Activated naive CD4-positive, alpha-beta T cell treated with anti-CD3 and anti-CD28 coated beads, Interleukin-2, amount 10 ng/mL, durations not matched to agents 7 days and 5 days (primary cell): ENCODE results near the gene STAP2.
"Not testable (repeated sequence)": the region's sequence is repeated elsewhere in the genome, so short reads cannot be mapped to it uniquely, and the experiment has no call there.

Experiments
- CTCF ChIA-PET: fragments of 350-600 bp; sonication (Branson Sonifier 250); formaldehyde crosslinking; loops from one replicate; lab custom pipeline; 2021; ENCODE audit warnings: antibody characterized with exemption; lab: Charles Lee
- DNase-seq: peaks from one replicate; pipeline ENCODE4 v3.0.0-alpha.2; 2020
- H3K27ac Mint-ChIP-seq: one replicate; pipeline ENCODE4 v1.8.0; 2021; ENCODE audit warnings: mild to moderate bottlenecking, moderate library complexity, mixed read lengths
- H3K27me3 Mint-ChIP-seq: one replicate; pipeline ENCODE4 v1.8.0; 2021; ENCODE audit warnings: mild to moderate bottlenecking, mixed read lengths
- H3K36me3 Mint-ChIP-seq: one replicate; pipeline ENCODE4 v1.8.0; 2021; ENCODE audit warnings: mixed read lengths
- H3K4me1 Mint-ChIP-seq: one replicate; pipeline ENCODE4 v1.8.0; 2021; ENCODE audit warnings: mixed read lengths
- H3K4me3 Mint-ChIP-seq: one replicate; pipeline ENCODE4 v1.8.0; 2021; ENCODE audit warnings: mild to moderate bottlenecking, moderate library complexity, mixed read lengths
- H3K9me3 Mint-ChIP-seq: one replicate; pipeline ENCODE4 v1.8.0; 2021; ENCODE audit warnings: mixed read lengths

Gene STAP2

DNA sequence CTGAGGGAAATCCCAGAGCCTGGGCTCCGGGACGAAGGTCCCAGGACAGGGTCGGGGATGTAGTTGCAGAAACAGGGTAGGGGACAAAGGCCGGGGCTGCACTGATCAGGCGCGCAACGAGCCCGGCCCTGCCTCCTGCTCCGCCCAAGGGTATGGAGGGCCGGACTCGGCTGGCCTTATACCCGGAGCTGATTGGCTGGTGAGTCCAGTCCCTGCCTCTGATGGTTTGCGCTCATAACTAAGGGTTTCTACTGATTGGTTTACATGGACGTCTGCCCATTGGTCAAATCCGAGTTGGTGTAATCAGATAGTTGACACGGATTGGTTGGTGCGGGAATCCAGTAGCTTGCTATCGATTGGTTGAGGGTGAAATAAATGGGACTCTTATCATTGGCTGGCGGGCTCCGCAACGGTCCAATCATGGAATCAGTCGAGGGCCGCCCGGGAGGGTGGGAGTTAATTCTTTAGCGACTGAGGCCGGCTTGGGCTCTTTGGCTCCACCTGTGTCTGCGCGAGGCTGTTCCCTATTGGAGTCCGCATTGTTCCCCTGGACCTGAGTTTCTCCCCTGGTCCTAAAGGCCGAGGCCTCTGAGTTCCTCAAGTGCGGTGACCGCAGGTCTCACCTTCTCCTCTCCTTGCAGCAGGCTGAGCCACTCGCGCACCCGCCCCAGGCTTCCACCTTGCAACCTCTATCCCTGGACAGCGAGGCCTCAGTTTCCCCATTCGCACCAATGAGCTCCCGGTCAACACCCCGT, 4.2 kb upstream of the STAP2 start:
- Mint-ChIP-seq H3K4me1 (peaks cover 43% of the 10 kb centered on the region), H3K9me3 (no peaks in the 10 kb centered on the region), H3K27ac (peak overlapping the region; percentile 93), H3K36me3 (peaks cover 11% of the 10 kb centered on the region), H3K4me3 (peak overlapping the region; percentile 89), H3K27me3 (no peaks in the 10 kb centered on the region)
- DNase-seq = peak; percentile 97
- CTCF ChIA-PET = interaction anchor here (0.7 to 3.1 kb wide), 5 partner anchors 9 to 87 kb away, joined by 3 to 22 read pairs (median 4); no protein-coding TSS in a partner anchor

DNA sequence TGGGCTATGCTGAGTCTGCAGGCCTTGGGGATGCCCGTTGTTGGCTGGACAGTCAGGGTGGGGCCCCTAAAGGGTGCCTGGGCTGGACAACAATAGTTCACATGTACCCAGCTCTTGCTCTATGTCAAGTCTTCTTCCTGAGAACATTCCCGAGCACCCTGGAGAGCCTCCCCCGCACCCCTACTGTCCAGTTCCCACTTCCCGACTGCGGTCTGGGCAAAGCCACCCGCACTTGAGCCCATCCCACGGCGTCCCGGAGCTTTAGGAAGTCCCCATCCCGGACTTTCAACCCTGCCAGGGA, 3.6 kb upstream of the STAP2 start:
- H3K4me3 Mint-ChIP-seq = peak overlapping the region; percentile 89
- H3K4me1 Mint-ChIP-seq = peaks cover 44% of the 10 kb centered on the region
- H3K9me3 Mint-ChIP-seq = no peaks in the 10 kb centered on the region
- DNase-seq = no peak
- H3K27me3 Mint-ChIP-seq = no peaks in the 10 kb centered on the region
- peak overlapping the region; percentile 93 for H3K27ac Mint-ChIP-seq
- H3K36me3 Mint-ChIP-seq = peaks cover 9% of the 10 kb centered on the region
- CTCF ChIA-PET = interaction anchor here (0.7 to 3.1 kb wide), 5 partner anchors 8 to 86 kb away, joined by 3 to 22 read pairs (median 4); no protein-coding TSS in a partner anchor

DNA sequence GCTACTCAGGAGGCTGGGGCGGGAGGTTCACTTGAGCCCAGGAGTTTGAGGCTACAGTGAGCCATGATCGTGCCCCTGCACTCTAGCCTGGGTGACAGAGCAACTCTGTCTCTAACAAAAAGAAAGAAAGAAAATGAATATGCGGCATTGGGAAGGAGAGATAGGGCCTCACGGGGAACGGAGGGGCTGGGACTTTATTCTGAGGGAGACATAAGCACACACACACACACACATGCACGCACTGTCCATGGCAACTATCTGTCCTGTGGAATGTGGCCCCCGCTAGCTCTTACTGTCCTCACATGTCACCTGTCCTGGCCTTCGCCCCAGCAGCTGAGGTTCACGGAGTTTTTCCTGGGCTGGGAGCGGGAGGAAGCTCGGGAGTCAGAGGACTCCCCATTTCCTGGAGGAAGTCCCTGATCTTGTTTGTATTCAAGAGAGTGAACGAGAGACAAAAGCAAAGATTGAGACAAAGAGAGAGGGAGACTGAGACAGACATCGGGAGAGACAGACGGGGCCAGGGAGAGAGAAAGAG, 654 bp downstream of the STAP2 start:
- CTCF ChIA-PET = interaction anchor here (1.3 kb wide), 1 partner anchor 14 kb away, joined by 4 read pairs; no protein-coding TSS in a partner anchor
- no peak for DNase-seq
- no peaks in the 10 kb centered on the region for H3K27me3 Mint-ChIP-seq
- H3K27ac Mint-ChIP-seq = peak overlapping the region; percentile 87
- H3K36me3 Mint-ChIP-seq = peaks cover 3% of the 10 kb centered on the region
- H3K9me3 Mint-ChIP-seq = peaks cover 3% of the 10 kb centered on the region
- peak overlapping the region; percentile 79 for H3K4me3 Mint-ChIP-seq
- H3K4me1 Mint-ChIP-seq = peaks cover 33% of the 10 kb centered on the region

DNA sequence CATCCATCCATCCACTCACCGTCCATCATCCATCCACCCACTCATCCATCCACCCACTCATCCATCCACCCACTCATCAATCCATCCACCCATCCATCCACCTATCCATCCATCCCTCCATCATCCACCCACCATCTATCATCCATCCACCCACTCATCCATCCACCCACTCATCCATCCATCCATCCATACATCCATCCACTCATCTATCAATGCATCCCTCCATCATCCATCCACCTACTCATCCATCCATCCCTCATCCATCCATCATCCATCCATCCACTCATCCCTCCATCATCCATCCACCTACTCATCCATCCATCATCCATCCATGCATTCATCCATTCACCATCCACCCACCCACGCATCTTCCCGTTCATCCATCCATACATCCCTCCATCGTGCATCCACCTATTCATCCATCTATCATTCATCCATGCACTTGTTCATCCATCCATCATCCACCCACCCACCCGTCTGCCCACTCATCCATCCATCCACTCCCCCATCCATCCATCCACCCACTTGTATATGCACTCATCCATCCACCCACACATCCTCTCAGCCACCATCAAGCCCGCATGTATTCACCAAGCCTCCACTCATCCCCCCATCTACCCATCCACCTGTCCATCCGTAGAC, 3.6 kb downstream of the STAP2 start:
- H3K36me3 Mint-ChIP-seq = peaks cover 3% of the 10 kb centered on the region
- H3K4me3 Mint-ChIP-seq = no peak overlapping the region
- DNase-seq = no peak
- H3K27ac Mint-ChIP-seq = no peak overlapping the region
- CTCF ChIA-PET = no interaction called here
- no peaks in the 10 kb centered on the region for H3K27me3 Mint-ChIP-seq
- peaks cover 23% of the 10 kb centered on the region for H3K4me1 Mint-ChIP-seq
- H3K9me3 Mint-ChIP-seq = peaks cover 3% of the 10 kb centered on the region

DNA sequence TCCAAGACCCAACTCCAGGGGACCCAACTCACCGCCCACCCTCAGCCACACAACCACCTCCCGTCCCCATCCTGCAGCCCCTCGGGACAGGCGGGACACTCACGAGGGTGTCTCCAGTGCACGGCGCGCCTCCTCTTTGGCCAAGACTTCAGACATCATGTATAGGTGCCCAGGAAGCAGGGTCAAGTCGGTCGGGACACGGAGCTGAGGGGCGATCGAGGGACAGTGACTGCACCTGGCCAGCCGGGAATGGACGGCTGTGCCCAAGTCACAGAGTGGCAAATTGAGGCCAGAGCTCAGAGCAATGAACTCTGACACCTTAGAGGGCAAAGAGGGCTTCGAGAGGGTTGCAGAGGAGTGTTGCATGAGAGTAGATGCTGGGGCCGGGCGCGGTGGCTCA, 8.8 kb downstream of the STAP2 start:
- Mint-ChIP-seq H3K9me3 (peaks cover under 1% of the 10 kb centered on the region), H3K4me3 (no peak overlapping the region), H3K36me3 (no peaks in the 10 kb centered on the region), H3K27ac (peak overlapping the region; percentile 69), H3K27me3 (peaks cover 27% of the 10 kb centered on the region), H3K4me1 (peaks cover 35% of the 10 kb centered on the region)
- DNase-seq = no peak
- CTCF ChIA-PET = no interaction called here

DNA sequence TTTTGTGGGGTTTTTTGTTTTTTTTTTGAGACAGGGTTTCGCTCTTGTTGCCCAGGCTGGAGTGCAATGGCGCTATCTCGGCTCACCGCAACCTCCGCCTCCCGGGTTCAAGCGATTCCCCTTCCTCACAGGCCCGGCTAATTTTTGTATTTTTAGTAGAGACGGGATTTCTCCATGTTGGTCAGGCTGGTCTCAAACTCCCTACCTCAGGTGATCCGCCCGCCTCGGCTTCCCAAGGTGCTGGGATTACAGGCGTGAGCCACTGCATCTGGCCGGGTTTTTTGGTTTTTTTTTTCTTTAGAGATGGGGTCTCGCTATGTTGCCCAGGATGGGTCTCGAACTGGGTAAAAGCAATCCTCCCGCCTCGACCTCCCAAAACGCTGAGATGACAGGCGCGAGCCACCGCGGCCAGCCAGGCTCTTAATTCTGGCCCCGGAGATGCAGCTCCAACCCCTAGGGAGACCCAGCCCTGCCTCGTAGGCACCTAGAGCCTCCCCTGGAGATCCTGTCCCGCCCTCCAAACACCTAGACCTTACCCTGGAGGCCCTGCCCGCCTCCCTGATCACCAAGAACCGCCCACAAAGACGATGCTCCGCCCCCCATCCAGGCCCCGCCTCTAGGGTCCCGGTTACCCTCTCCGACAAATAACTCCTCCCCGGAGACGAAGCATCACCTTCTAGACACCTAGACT, 9.5 kb downstream of the STAP2 start:
- peak overlapping the region; percentile 90 for H3K27ac Mint-ChIP-seq
- peaks cover 35% of the 10 kb centered on the region for H3K4me1 Mint-ChIP-seq
- peak; percentile 54 for DNase-seq
- H3K27me3 Mint-ChIP-seq = peaks cover 27% of the 10 kb centered on the region
- peak overlapping the region; percentile 78 for H3K4me3 Mint-ChIP-seq
- H3K9me3 Mint-ChIP-seq, CTCF ChIA-PET, H3K36me3 Mint-ChIP-seq: not testable (repeated sequence)

DNA sequence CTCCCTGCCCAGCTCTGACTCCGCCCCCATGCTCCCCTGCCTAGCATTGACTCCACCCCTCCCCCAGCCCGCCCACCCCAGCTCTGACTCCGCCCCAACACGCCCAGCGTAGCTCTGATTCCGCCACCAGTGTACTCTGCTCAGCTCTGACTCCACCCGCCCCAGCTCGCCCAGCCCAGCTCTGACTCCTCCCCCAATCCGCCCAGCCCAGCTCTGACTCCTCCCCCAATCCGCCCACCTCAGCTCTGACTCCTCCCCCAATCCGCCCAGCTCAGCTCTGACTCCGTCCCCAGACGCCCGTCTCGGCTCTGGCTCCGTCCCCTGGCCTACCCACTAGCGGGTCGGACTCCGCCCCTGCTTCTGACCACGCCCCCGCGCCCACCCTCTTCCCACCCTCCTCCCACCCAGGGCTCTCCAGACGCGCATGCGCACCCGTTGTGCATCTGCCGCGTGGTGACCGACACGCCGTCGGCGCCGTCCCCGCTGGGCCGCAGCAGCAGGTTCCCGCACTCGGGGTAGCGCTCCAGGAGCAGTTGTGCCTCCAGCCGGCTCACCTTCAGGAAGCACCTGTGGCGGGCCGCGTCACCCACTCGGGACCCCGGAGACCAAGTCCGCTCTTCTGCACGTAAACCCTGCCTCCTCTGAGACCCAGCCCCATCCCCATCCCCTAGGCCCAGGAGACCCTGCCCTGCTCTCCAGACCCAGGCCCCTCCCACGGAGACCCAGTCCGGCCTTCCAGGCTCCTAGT, 10.2 kb downstream of the STAP2 start:
- CTCF ChIA-PET = interaction anchor here (0.8 kb wide), 1 partner anchor 327 kb away, joined by 3 read pairs; no protein-coding TSS in a partner anchor
- DNase-seq = peak; percentile 96
- peaks cover 27% of the 10 kb centered on the region for H3K27me3 Mint-ChIP-seq
- H3K36me3 Mint-ChIP-seq = no peaks in the 10 kb centered on the region
- H3K4me1 Mint-ChIP-seq = peaks cover 35% of the 10 kb centered on the region
- H3K9me3 Mint-ChIP-seq = no peaks in the 10 kb centered on the region
- peak overlapping the region; percentile 78 for H3K4me3 Mint-ChIP-seq
- H3K27ac Mint-ChIP-seq = peak overlapping the region; percentile 90

DNA sequence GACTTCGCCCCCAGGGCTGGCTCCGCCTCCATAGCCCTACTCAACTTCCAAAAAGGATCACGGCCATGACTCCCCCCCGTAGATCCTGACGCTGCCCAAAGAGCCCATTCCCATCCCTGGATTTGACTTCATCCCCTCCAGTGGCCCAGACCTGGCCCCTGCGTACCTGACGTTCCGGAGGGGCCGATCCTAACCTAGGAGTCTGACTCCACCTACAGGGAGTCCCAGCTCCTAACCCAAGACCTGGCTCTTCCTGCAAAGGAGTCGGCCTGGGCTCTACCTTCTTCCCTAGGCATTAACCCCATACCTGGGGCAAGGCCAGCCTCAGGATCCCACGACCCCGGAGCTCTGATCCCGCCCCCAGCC, 10.8 kb downstream of the STAP2 start:
- CTCF ChIA-PET = interaction anchor here (0.8 kb wide), 1 partner anchor 326 kb away, joined by 3 read pairs; no protein-coding TSS in a partner anchor
- Mint-ChIP-seq H3K36me3 (no peaks in the 10 kb centered on the region), H3K4me3 (peak overlapping the region; percentile 78), H3K4me1 (peaks cover 35% of the 10 kb centered on the region), H3K9me3 (no peaks in the 10 kb centered on the region), H3K27ac (peak overlapping the region; percentile 78), H3K27me3 (peaks cover 27% of the 10 kb centered on the region)
- no peak for DNase-seq

DNA sequence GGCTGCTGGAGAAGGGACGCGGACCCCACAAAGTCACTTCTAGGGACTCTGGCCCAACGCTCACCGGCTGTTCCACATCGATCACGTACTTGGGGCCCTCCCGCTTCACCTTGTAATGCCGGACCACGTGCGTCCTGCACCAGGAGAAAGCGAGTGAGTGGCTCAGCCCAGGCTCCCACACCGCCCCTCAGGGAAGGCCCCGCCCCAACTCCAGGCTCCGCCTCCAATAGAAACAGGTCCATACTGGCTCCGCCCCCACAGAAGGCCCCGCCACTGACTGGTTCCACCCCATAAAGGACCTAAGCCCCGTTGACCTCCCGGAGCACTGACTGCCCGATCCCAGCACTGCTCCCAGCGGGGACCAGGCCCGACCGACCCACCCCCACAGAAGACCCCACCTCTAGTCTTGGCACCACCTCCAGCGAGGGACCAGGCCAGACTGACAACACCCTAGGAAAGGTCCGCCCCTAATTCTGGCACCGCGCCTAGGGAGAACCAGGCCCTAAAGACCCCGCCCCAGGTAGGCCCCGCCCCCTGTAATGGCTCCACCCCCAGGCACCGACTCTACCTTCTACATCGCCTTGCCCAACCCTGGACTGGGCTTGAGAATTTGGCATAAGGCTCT, 11.3 kb downstream of the STAP2 start:
- Mint-ChIP-seq H3K36me3 (no peaks in the 10 kb centered on the region), H3K27ac (peak overlapping the region; percentile 78)
- DNase-seq = peak; percentile 87

DNA sequence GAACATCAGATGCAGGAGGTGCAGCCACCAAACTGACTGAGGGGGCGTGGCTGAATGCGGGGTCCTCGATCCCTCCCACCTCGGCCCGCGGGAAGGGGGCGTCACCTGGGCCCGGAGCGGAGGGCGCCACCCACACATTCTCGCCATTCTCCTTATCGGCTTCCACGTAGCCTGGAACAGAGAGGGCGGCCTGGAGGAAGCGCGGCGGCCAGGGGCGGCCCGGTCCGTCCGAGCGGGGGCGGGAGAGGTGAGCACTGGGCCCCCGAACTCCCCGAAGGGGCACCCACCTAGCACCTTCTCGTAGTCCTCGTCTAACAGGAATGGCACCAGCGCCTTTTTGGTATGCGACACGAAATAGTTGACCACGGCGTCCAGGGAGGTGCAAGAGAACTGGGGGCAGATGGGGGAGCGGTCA, 11.8 kb downstream of the STAP2 start:
- Mint-ChIP-seq H3K4me3 (peak overlapping the region; percentile 78), H3K36me3 (no peaks in the 10 kb centered on the region), H3K27ac (no peak overlapping the region), H3K27me3 (peaks cover 27% of the 10 kb centered on the region), H3K9me3 (peaks cover 3% of the 10 kb centered on the region), H3K4me1 (peaks cover 35% of the 10 kb centered on the region)
- CTCF ChIA-PET = no interaction called here
- peak; percentile 42 for DNase-seq

More for the DNA sequence above, 11.3 kb downstream of the STAP2 start:
- peaks cover 35% of the 10 kb centered on the region for H3K4me1 Mint-ChIP-seq
- CTCF ChIA-PET = no interaction called here
- H3K27me3 Mint-ChIP-seq = peaks cover 27% of the 10 kb centered on the region
- peaks cover under 1% of the 10 kb centered on the region for H3K9me3 Mint-ChIP-seq
- peak overlapping the region; percentile 78 for H3K4me3 Mint-ChIP-seq

DNA sequence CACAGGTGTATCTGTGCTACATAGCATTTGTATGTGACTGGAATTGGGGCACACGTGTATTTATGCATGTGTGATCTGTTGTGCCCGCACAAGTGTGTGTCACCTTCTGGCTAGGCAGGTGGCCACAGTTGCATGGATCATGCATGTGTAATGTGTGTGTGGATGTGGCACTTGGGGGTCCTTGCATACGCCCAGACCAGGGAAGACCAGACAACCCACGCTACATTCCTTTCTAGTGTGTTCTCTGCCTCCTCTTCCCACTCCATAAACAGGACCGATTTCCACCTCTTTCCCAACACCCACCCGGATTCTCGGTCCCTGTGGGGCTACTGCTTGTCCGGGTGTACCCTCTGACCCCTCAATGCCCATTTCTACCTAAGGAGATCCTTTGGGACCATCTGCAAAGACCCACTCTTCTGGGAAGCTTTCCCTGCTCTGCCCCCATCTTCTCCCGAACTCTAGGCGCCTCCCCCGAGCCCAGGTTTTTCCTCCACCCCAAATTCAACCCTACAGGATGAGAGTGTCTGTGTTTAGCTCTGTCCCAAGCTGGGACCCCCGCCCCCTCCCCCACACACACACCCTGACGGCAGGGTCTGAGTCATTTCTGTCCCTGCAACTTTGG, 12.3 kb downstream of the STAP2 start:
- Mint-ChIP-seq H3K27ac (no peak overlapping the region), H3K9me3 (peaks cover 3% of the 10 kb centered on the region), H3K27me3 (peaks cover 27% of the 10 kb centered on the region), H3K4me1 (peaks cover 35% of the 10 kb centered on the region), H3K4me3 (peak overlapping the region; percentile 21), H3K36me3 (no peaks in the 10 kb centered on the region)
- no peak for DNase-seq
- CTCF ChIA-PET = no interaction called here

DNA sequence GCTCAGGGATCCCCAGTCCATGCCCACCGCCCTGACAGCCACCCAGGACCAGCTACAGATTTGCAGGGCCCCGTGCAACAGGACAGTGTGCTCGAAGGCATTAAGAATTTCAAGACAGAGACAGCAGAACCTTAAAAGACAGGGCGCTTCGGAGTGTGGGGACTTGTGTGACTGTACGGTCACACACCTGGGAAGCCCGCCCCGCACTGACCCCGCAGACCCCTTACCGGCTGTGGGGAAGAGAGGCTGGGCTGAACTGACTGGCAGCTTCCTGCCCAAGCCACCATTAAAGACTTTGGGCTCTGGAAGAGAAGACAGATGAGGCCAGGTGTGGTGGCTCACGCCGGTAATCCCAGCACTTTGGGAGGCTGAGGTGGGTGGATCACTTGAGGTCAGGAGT, 14.4 kb downstream of the STAP2 start:
- Mint-ChIP-seq H3K36me3 (peaks cover 4% of the 10 kb centered on the region), H3K4me3 (no peak overlapping the region), H3K27me3 (peaks cover 27% of the 10 kb centered on the region), H3K4me1 (peaks cover 28% of the 10 kb centered on the region), H3K27ac (no peak overlapping the region), H3K9me3 (peaks cover 22% of the 10 kb centered on the region)
- CTCF ChIA-PET = interaction anchor here (1.2 kb wide), 1 partner anchor 57 kb away, joined by 3 read pairs; no protein-coding TSS in a partner anchor
- no peak for DNase-seq

DNA sequence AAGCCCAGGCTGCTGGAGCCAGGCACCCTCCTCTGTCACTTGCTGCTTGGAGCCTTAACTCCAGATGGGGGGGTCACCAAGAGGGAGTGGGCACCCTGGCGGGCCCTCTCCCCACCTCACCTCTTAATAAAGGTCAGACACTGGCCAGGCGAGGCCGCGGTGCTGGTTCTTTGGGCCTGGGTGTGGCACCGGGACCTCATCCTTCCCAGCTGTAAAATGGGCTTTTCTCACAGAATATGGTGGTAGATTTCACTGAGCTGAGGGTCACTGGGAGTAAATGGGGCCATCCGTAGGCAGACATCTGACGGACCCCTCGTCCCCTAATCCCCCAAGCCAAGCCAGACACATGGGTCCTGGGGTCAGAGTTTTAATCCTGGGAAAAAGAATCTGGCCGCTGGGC, 14.9 kb downstream of the STAP2 start:
- CTCF ChIA-PET = no interaction called here
- Mint-ChIP-seq H3K27ac (no peak overlapping the region), H3K4me3 (no peak overlapping the region), H3K36me3 (peaks cover 6% of the 10 kb centered on the region), H3K27me3 (peaks cover 27% of the 10 kb centered on the region), H3K9me3 (peaks cover 26% of the 10 kb centered on the region), H3K4me1 (peaks cover 23% of the 10 kb centered on the region)
- no peak for DNase-seq
